ENCODE data around the gene PHLPP2. TPM values are rescaled to one million over a fixed set of nuclear protein-coding genes. Genes with fewer than 3 reads are reported as not detected.
A peak's percentile ranks its signal among the peaks of the same experiment; 100 is the strongest.

The PHLPP2 gene
- total and polyA plus RNA-seq, 4 donors = 12.7 to 24.1 (median 14.5) TPM

DNA sequence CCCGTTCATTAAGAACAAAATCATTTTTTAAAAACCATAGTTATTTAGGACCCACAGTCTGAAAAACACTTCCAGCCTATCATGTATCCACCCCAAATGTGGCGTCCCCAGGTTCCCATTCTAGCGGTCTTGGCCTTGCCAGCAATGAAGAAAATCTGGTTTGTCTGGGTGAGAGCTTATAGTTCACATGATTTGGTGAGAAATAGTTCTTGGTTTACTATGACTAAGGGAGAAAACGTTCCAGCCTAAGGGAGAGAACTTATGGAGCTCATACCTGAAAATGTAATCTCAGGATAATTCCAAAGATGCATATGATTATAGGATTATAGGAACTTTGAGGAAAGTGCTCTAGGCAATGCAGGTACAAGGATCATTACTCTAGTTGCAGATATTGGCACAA is 93.7 kb downstream of the PHLPP2 start:
- Histone ChIP-seq H3K36me3 (ENCODE audit: control insufficient read depth, insufficient read depth, low read length) (peaks cover 2% of the 10 kb centered on the region), H3K27me3 (ENCODE audit: control insufficient read depth, insufficient read depth, low read length) (peaks cover 18% of the 10 kb centered on the region), H3K4me1 (ENCODE audit: control insufficient read depth, insufficient read depth, low read length) (peaks cover 12% of the 10 kb centered on the region), H3K27ac (ENCODE audit: low read depth, low read length) (no peak overlapping the region), H3K4me3 (ENCODE audit: low read depth, low read length) (no peak overlapping the region), H3K9me3 (ENCODE audit: control insufficient read depth, insufficient read depth, low read length) (no peaks in the 10 kb centered on the region)
- 75% methylated on average over 1 of the region's 4 CpGs for WGBS (ENCODE audit: insufficient coverage)
- DNase-seq (ENCODE audit: low read depth in 4 of 6, low spot score in 6 of 6) = no peak

GRCh38 chr16:71629278-71630016 is 95.1 kb downstream of the PHLPP2 start:
- Histone ChIP-seq H3K27ac (ENCODE audit: low read depth, low read length) (no peak overlapping the region), H3K4me1 (ENCODE audit: control insufficient read depth, insufficient read depth, low read length) (peaks cover 13% of the 10 kb centered on the region), H3K4me3 (ENCODE audit: low read depth, low read length) (no peak overlapping the region), H3K36me3 (ENCODE audit: control insufficient read depth, insufficient read depth, low read length) (peaks cover 2% of the 10 kb centered on the region), H3K27me3 (ENCODE audit: control insufficient read depth, insufficient read depth, low read length) (peaks cover 27% of the 10 kb centered on the region), H3K9me3 (ENCODE audit: control insufficient read depth, insufficient read depth, low read length) (no peaks in the 10 kb centered on the region)
- no peak for DNase-seq (ENCODE audit: low read depth in 4 of 6, low spot score in 6 of 6)
- 81% methylated on average over 7 of the region's 11 CpGs for WGBS (ENCODE audit: insufficient coverage)

GRCh38 chr16:71628810-71629209 is 95.7 kb downstream of the PHLPP2 start:
- Histone ChIP-seq H3K4me1 (ENCODE audit: control insufficient read depth, insufficient read depth, low read length) (peaks cover 13% of the 10 kb centered on the region), H3K9me3 (ENCODE audit: control insufficient read depth, insufficient read depth, low read length) (no peaks in the 10 kb centered on the region), H3K27ac (ENCODE audit: low read depth, low read length) (no peak overlapping the region), H3K36me3 (ENCODE audit: control insufficient read depth, insufficient read depth, low read length) (peaks cover under 1% of the 10 kb centered on the region), H3K27me3 (ENCODE audit: control insufficient read depth, insufficient read depth, low read length) (peaks cover 33% of the 10 kb centered on the region), H3K4me3 (ENCODE audit: low read depth, low read length) (no peak overlapping the region)
- peak in 2 of 6 donors; percentile 51 to 62 for DNase-seq (ENCODE audit: low read depth in 4 of 6, low spot score in 6 of 6)
- 54% methylated on average over 5 of the region's 5 CpGs for WGBS (ENCODE audit: insufficient coverage)

- Histone ChIP-seq H3K4me1 (ENCODE audit: control insufficient read depth, insufficient read depth, low read length) (peaks cover 13% of the 10 kb centered on the region), H3K4me3 (ENCODE audit: low read depth, low read length) (no peak overlapping the region), H3K9me3 (ENCODE audit: control insufficient read depth, insufficient read depth, low read length) (no peaks in the 10 kb centered on the region), H3K27ac (ENCODE audit: low read depth, low read length) (no peak overlapping the region), H3K27me3 (ENCODE audit: control insufficient read depth, insufficient read depth, low read length) (peaks cover 35% of the 10 kb centered on the region), H3K36me3 (ENCODE audit: control insufficient read depth, insufficient read depth, low read length) (no peaks in the 10 kb centered on the region)
- no peak for DNase-seq (ENCODE audit: low read depth in 4 of 6, low spot score in 6 of 6)
- 40% methylated on average over 3 of the region's 7 CpGs for WGBS (ENCODE audit: insufficient coverage)
Observed at GRCh38 chr16:71627731-71628181, 96.7 kb downstream of the PHLPP2 start.

- Histone ChIP-seq H3K9me3 (ENCODE audit: control insufficient read depth, insufficient read depth, low read length) (no peaks in the 10 kb centered on the region), H3K4me1 (ENCODE audit: control insufficient read depth, insufficient read depth, low read length) (peaks cover 13% of the 10 kb centered on the region), H3K36me3 (ENCODE audit: control insufficient read depth, insufficient read depth, low read length) (no peaks in the 10 kb centered on the region), H3K27me3 (ENCODE audit: control insufficient read depth, insufficient read depth, low read length) (peaks cover 35% of the 10 kb centered on the region), H3K27ac (ENCODE audit: low read depth, low read length) (no peak overlapping the region), H3K4me3 (ENCODE audit: low read depth, low read length) (no peak overlapping the region)
- WGBS (ENCODE audit: insufficient coverage) = 0% methylated on average over 1 of the region's 13 CpGs
- no peak for DNase-seq (ENCODE audit: low read depth in 4 of 6, low spot score in 6 of 6)
Observed at GRCh38 chr16:71626858-71627213, 97.7 kb downstream of the PHLPP2 start.

DNA sequence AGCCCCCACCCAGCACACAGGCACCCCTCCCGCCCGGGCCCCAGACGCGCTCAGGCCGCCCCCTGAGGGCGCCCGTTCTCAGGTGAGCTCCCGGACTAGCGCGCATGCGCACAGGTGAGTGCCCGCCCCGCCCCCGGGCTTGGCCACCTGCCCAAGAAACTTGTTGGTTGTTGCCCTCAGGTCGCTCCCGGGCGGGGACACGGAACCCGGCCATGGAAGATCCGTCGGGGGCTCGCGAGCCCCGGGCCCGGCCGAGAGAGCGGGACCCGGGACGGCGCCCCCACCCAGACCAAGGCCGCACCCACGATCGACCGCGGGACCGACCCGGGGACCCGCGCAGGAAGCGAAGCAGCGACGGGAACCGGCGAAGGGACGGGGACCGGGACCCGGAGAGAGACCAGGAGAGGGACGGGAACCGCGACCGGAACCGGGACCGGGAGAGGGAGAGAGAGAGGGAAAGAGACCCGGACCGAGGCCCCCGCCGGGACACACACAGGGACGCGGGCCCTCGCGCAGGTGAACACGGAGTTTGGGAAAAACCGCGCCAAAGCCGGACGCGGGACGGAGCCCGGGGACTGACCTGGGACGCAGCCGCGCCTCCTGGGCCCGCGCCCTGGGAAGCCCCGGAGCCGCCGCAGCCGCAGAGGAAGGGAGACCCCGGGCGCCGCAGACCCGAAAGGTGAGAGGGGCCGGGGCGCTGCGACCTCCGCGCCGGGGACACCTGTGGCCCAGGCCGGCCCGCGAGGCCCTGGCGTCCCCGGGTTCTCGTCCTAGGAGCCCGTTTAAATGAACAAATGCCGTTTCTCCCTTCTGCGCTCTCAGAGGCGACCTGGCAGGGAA is 98.3 kb downstream of the PHLPP2 start, which contains the start of gene MARVELD3:
MARVELD3 (plus strand) TSS at position 167 of the 840 bp plus-strand sequence; CDS start at position 213, 46 bp downstream.
- peaks cover 37% of the 10 kb centered on the region for H3K27me3 ChIP-seq (ENCODE audit: control insufficient read depth, insufficient read depth, low read length)
- DNase-seq (ENCODE audit: low read depth in 4 of 6, low spot score in 6 of 6) = peak in 1 of 6 donors; percentile 9
- H3K4me1 ChIP-seq (ENCODE audit: control insufficient read depth, insufficient read depth, low read length) = peaks cover 13% of the 10 kb centered on the region
- 1% methylated on average over 91 of the region's 98 CpGs for WGBS (ENCODE audit: insufficient coverage)
- peak within 1 kb of the TSS; percentile 37 for H3K4me3 ChIP-seq (ENCODE audit: low read depth, low read length)
- no peak within 1 kb of the TSS for H3K27ac ChIP-seq (ENCODE audit: low read depth, low read length)
- no peaks in the 10 kb centered on the region for H3K36me3 ChIP-seq (ENCODE audit: control insufficient read depth, insufficient read depth, low read length)
- no peaks in the 10 kb centered on the region for H3K9me3 ChIP-seq (ENCODE audit: control insufficient read depth, insufficient read depth, low read length)

DNA sequence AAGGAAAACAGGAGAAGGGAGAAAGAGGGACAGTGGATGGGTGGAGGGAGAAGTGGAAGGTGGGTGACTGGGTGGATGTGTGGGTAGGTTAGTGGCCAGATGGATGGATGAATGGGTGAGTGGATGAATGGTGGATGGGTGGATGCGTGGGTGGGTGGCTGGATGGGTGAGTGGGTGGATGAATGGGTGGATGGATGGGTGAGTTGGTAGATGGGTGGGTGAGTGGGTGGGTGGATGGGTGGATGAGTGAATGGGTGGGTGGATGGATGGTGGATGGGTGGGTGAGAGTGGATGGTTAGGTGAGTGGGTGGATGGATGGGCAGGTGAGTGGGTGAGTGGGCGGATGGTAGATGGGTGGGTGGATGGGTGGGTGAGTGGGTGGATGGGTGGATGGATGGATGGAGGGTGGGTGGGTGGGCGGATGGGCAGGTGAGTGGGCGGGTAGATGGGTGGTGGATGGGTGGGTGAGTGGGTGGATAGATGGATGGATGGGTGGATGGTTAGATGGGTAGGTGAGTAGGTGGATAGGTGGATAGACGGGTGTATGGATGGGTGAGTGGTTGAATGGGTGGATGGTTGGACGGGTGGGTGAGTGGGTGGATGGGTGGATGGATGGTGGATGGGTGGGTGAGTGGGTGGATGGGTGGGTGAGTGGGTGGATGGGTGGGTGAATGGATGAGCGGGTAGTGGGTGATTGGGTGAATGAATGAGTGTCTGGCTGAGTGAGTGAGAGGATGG is 99.2 kb downstream of the PHLPP2 start:
- no peaks in the 10 kb centered on the region for H3K36me3 ChIP-seq (ENCODE audit: control insufficient read depth, insufficient read depth, low read length)
- 83% methylated on average over 7 of the region's 7 CpGs for WGBS (ENCODE audit: insufficient coverage)
- H3K4me3 ChIP-seq (ENCODE audit: low read depth, low read length) = no peak overlapping the region
- H3K27me3 ChIP-seq (ENCODE audit: control insufficient read depth, insufficient read depth, low read length) = peaks cover 39% of the 10 kb centered on the region
- peaks cover 13% of the 10 kb centered on the region for H3K4me1 ChIP-seq (ENCODE audit: control insufficient read depth, insufficient read depth, low read length)
- no peaks in the 10 kb centered on the region for H3K9me3 ChIP-seq (ENCODE audit: control insufficient read depth, insufficient read depth, low read length)
- no peak overlapping the region for H3K27ac ChIP-seq (ENCODE audit: low read depth, low read length)
- no peak for DNase-seq (ENCODE audit: low read depth in 4 of 6, low spot score in 6 of 6)

DNA sequence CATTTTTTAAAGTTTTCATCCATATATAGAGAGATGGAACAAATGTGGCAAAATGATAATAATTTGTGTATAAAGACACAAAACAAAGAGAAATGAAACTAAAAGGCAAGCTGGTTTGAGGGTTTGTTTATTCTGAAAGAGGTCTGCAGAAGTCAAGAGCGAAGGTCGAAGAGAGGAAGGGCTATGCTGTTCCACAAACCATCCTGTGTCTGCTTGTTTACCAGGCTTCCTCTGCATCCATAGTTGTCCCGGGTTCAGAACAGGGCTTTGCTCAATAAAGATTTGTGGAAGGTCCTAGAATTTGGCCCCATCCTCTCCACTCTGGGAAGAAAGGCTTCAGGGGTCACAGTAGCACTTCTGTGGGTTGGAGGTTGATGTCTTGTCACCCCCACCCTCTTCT is 100.9 kb downstream of the PHLPP2 start:
- Histone ChIP-seq H3K4me1 (ENCODE audit: control insufficient read depth, insufficient read depth, low read length) (peaks cover 13% of the 10 kb centered on the region), H3K27ac (ENCODE audit: low read depth, low read length) (no peak overlapping the region), H3K27me3 (ENCODE audit: control insufficient read depth, insufficient read depth, low read length) (peaks cover 39% of the 10 kb centered on the region), H3K4me3 (ENCODE audit: low read depth, low read length) (no peak overlapping the region), H3K36me3 (ENCODE audit: control insufficient read depth, insufficient read depth, low read length) (no peaks in the 10 kb centered on the region), H3K9me3 (ENCODE audit: control insufficient read depth, insufficient read depth, low read length) (no peaks in the 10 kb centered on the region)
- WGBS (ENCODE audit: insufficient coverage) = 63% methylated on average over 2 of the region's 3 CpGs
- DNase-seq (ENCODE audit: low read depth in 4 of 6, low spot score in 6 of 6) = no peak

- no peak for DNase-seq (ENCODE audit: low read depth in 4 of 6, low spot score in 6 of 6)
- Histone ChIP-seq H3K27ac (ENCODE audit: low read depth, low read length) (no peak overlapping the region), H3K27me3 (ENCODE audit: control insufficient read depth, insufficient read depth, low read length) (peaks cover 34% of the 10 kb centered on the region), H3K4me1 (ENCODE audit: control insufficient read depth, insufficient read depth, low read length) (peaks cover 13% of the 10 kb centered on the region), H3K4me3 (ENCODE audit: low read depth, low read length) (no peak overlapping the region), H3K9me3 (ENCODE audit: control insufficient read depth, insufficient read depth, low read length) (no peaks in the 10 kb centered on the region), H3K36me3 (ENCODE audit: control insufficient read depth, insufficient read depth, low read length) (no peaks in the 10 kb centered on the region)
Observed at GRCh38 chr16:71622088-71622487, 102.4 kb downstream of the PHLPP2 start.

Data from spinal cord (tissue), 10 donors.